SK-N-SH (cell line): Measurements from ENCODE around the gene GFRA3. TPM values are rescaled to one million over a fixed set of nuclear protein-coding genes. Genes with fewer than 3 reads are reported as not detected.

ENCODE experiments used
- CTCF ChIA-PET: fragments of 300-600, 350-600 bp; formaldehyde crosslinking; extraction: SDS; loops from one replicate; lab custom pipeline; 2021; lab: Yijun Ruan, JAX
- POLR2A ChIA-PET: fragments of 350-600 bp; sonication (Branson Sonifier 250); formaldehyde crosslinking; extraction: SDS; loops from one replicate; lab custom pipeline; 2020; ENCODE audit warnings: antibody characterized with exemption, inconsistent platforms; lab: Yijun Ruan, JAX
- DNase-seq: peaks from one replicate; pipeline ENCODE4 v3.0.0; 2012
- H2AFZ ChIP-seq: fragments of 200-600 bp; sonication (generic); 2 replicates; pipeline ENCODE4 v1.8.1; 2016; ENCODE audit warnings: antibody characterized with exemption, mild to moderate bottlenecking, low read depth
- H3F3A ChIP-seq: fragments of 200-600 bp; sonication (generic); replicated peaks from 2 replicates; pipeline ENCODE3; 2016; ENCODE audit warnings: antibody characterized with exemption, mild to moderate bottlenecking; ENCODE audit not compliant: insufficient read depth
- H3K27ac ChIP-seq, 2 experiments: fragments of 200-500 bp in 1 of 2; fragments of 200-600 bp in 1 of 2; sonication (Bioruptor generic) in 1 of 2; sonication (generic), shearing (Covaris generic) in 1 of 2; 2 replicates each; pipeline versions ENCODE4 v1.5.1 to v1.6.1; 2014 to 2016; ENCODE audit warnings: low read depth in 2 of 2, inconsistent platforms in 1 of 2, low read length in 1 of 2, mild to moderate bottlenecking in 1 of 2, mixed read lengths in 1 of 2
- H3K27me3 ChIP-seq: fragments of 200-600 bp; sonication (generic), shearing (Covaris generic); 2 replicates; pipeline ENCODE4 v1.6.1; 2016; ENCODE audit warnings: mixed run types; ENCODE audit not compliant: insufficient read depth
- H3K36me3 ChIP-seq, 2 experiments: fragments of 200-500 bp in 1 of 2; fragments of 200-600 bp in 1 of 2; sonication (Bioruptor generic) in 1 of 2; sonication (generic) in 1 of 2; replicated peaks in 1 of 2; 2 replicates each; pipeline versions ENCODE3 to v1.5.1; 2014 to 2016; ENCODE audit warnings: low read length in 1 of 2, mild to moderate bottlenecking in 1 of 2; ENCODE audit not compliant: insufficient read depth in 2 of 2, control insufficient read depth in 1 of 2
- H3K4me1 ChIP-seq, 2 experiments: fragments of 200-500 bp in 1 of 2; fragments of 200-600 bp in 1 of 2; sonication (Bioruptor generic) in 1 of 2; sonication (generic), shearing (Covaris generic) in 1 of 2; 2 replicates each; pipeline versions ENCODE4 v1.5.1 to v1.6.1; 2014 to 2016; ENCODE audit warnings: low read depth in 1 of 2, low read length in 1 of 2, mixed run types in 1 of 2; ENCODE audit not compliant: insufficient read depth in 2 of 2, control insufficient read depth in 1 of 2
- H3K4me2 ChIP-seq: fragments of 200-600 bp; sonication (generic), shearing (Covaris generic); 2 replicates; pipeline ENCODE4 v1.6.1; 2017; ENCODE audit warnings: mixed run types
- H3K4me3 ChIP-seq, 2 experiments: fragments of 200-500 bp in 1 of 2; fragments of 200-600 bp in 1 of 2; sonication (Bioruptor generic) in 1 of 2; sonication (generic), shearing (Covaris generic) in 1 of 2; 2 replicates each; pipeline versions ENCODE4 v1.5.1 to v1.8.1; 2014 to 2016; ENCODE audit warnings: low read depth in 2 of 2, inconsistent platforms in 1 of 2, low read length in 1 of 2, mild to moderate bottlenecking in 1 of 2, mixed read lengths in 1 of 2, moderate library complexity in 1 of 2
- H3K79me2 ChIP-seq: fragments of 200-600 bp; sonication (generic); 2 replicates; pipeline ENCODE4 v1.8.1; 2017; ENCODE audit warnings: mild to moderate bottlenecking; ENCODE audit not compliant: insufficient read depth
- H3K9ac ChIP-seq: fragments of 200-600 bp; sonication (generic); 2 replicates; pipeline ENCODE4 v1.6.1; 2017; ENCODE audit warnings: mixed run types
- H3K9me2 ChIP-seq: fragments of 200-600 bp; sonication (generic); 2 replicates; pipeline ENCODE4 v1.6.1; 2017; ENCODE audit warnings: mixed run types
- H3K9me3 ChIP-seq: fragments of 200-600 bp; sonication (generic); 2 replicates; pipeline ENCODE4 v1.6.1; 2017; ENCODE audit warnings: mixed run types, mild to moderate bottlenecking, moderate library complexity
- H4K20me1 ChIP-seq: fragments of 200-600 bp; sonication (generic); 2 replicates; pipeline ENCODE4 v1.6.1; 2017; ENCODE audit warnings: mild to moderate bottlenecking, mixed run types; ENCODE audit not compliant: insufficient read depth
- CHD2 ChIP-seq: fragments of 150-350 bp; IDR thresholded peaks from 2 replicates; pipeline ENCODE4 v1.6.1; 2018; ENCODE audit warnings: low read length; ENCODE audit not compliant: partially characterized antibody
- ELF1 ChIP-seq: IDR thresholded peaks from 2 replicates; pipeline ENCODE4 v1.4.0; 2012
- EP300 ChIP-seq, 2 experiments: IDR thresholded peaks; 2 replicates each; pipeline versions ENCODE4 v1.4.0 to v1.6.1; 2012; ENCODE audit warnings: borderline replicate concordance in 1 of 2, low read depth in 1 of 2, low read length in 1 of 2
- EZH2phosphoT487 ChIP-seq: fragments of 200-600 bp; sonication (generic); IDR thresholded peaks from 2 replicates; pipeline ENCODE4 v1.6.1; 2017; ENCODE audit warnings: low read depth, mixed run types, mild to moderate bottlenecking, antibody characterized with exemption, moderate library complexity, borderline replicate concordance
- FOSL2 ChIP-seq: IDR thresholded peaks from 2 replicates; pipeline ENCODE4 v1.4.0; 2012; ENCODE audit warnings: low read depth, mild to moderate bottlenecking, moderate library complexity, borderline replicate concordance
- FOXJ3 ChIP-seq: sonication (generic); formaldehyde crosslinking; IDR thresholded peaks from 2 replicates; pipeline ENCODE4 v1.5.1; 2020; ENCODE audit warnings: mild to moderate bottlenecking, missing genetic modification reagents
- FOXM1 ChIP-seq: IDR thresholded peaks from 2 replicates; pipeline ENCODE4 v1.4.0; 2012; ENCODE audit warnings: low read depth, mild to moderate bottlenecking
- GATA2 ChIP-seq: sonication (generic); formaldehyde crosslinking; IDR thresholded peaks from 2 replicates; pipeline ENCODE4 v1.5.0; 2020; ENCODE audit warnings: mild to moderate bottlenecking, missing genetic modification reagents
- JUND ChIP-seq: IDR thresholded peaks from 2 replicates; pipeline ENCODE4 v1.4.0; 2012
- MAX ChIP-seq: IDR thresholded peaks from 2 replicates; pipeline ENCODE4 v1.4.0; 2012; ENCODE audit warnings: low read depth
- MXI1 ChIP-seq: IDR thresholded peaks from 2 replicates; pipeline ENCODE4 v1.6.1; 2012; ENCODE audit warnings: mild to moderate bottlenecking, low read depth, low read length, improper control_type of control experiment
- NFIC ChIP-seq: IDR thresholded peaks from 2 replicates; pipeline ENCODE4 v1.4.0; 2012; ENCODE audit warnings: borderline replicate concordance
- NRF1 ChIP-seq: IDR thresholded peaks from 2 replicates; pipeline ENCODE4 v1.6.1; 2012; ENCODE audit warnings: low read depth, mild to moderate bottlenecking, low read length
- PBX3 ChIP-seq: IDR thresholded peaks from 2 replicates; pipeline ENCODE4; 2012
- RCOR1 ChIP-seq: fragments of 150-350 bp; IDR thresholded peaks from 2 replicates; pipeline ENCODE4 v1.6.1; 2017; ENCODE audit warnings: antibody characterized with exemption, low read length
- REST ChIP-seq: IDR thresholded peaks from 2 replicates; pipeline ENCODE4 v1.6.1; 2012; ENCODE audit warnings: mild to moderate bottlenecking, low read depth, low read length, moderate library complexity
- RXRA ChIP-seq: IDR thresholded peaks from 2 replicates; pipeline ENCODE4 v1.4.0; 2012; ENCODE audit warnings: low read depth, mild to moderate bottlenecking, borderline replicate concordance
- SMC3 ChIP-seq: IDR thresholded peaks from 2 replicates; pipeline ENCODE4 v1.6.1; 2012; ENCODE audit warnings: low read depth, low read length, improper control_type of control experiment
- TAF1 ChIP-seq: IDR thresholded peaks from 2 replicates; pipeline ENCODE4 v1.6.1; 2012; ENCODE audit warnings: low read depth, mild to moderate bottlenecking, low read length, moderate library complexity, borderline replicate concordance
- TCF12 ChIP-seq: IDR thresholded peaks from 2 replicates; pipeline ENCODE4 v1.4.0; 2012
- YY1 ChIP-seq: IDR thresholded peaks from 2 replicates; pipeline ENCODE4 v1.4.0; 2012; ENCODE audit warnings: low read depth, mild to moderate bottlenecking
- WGBS: methylation state at CpG from one replicate; pipeline ENCODE4 v1.1.6; 2017; ENCODE audit warnings: low lambda C conversion rate; 5-methylcytosine and 5-hydroxymethylcytosine counted together
- polyA plus RNA-seq, 3 experiments: library from polyadenylated mRNA; depleted of rRNA; stranded (reverse); fragments of >200 nt; gene quantifications; 2 replicates each; pipeline ENCODE4 v1.2.3, GENCODE V29; 2012
- TF ChIP-seq, protein P1 (sequence below): IDR thresholded peaks from 2 replicates; pipeline ENCODE4 v1.4.0; 2012; ENCODE audit warnings: low read depth, borderline replicate concordance

GFRA3 gene
- polyA plus RNA-seq, 1 of the 3 experiments (the other 2 are of a cell fraction), result 0.15 TPM

GRCh38 chr5:138275895-138276294 is 1.5 kb upstream of the GFRA3 start:
- Histone ChIP-seq H3K9ac (no peak overlapping the region), H3K9me2 (no peaks in the 10 kb centered on the region), H3K36me3 (no peaks in the 10 kb centered on the region), H4K20me1 (no peaks in the 10 kb centered on the region), H3F3A (peaks cover 6% of the 10 kb centered on the region), H3K4me2 (no peak overlapping the region), H2AFZ (no peak overlapping the region), H3K4me1 (peaks cover 0 to 22% of the 10 kb centered on the region in 2 experiments; a peak in 2 of 4 replicates), H3K9me3 (no peaks in the 10 kb centered on the region), H3K4me3 (no peak overlapping the region), H3K27ac (peak overlapping the region in 1 of 2 experiments; percentile 95; a peak in 2 of 4 replicates), H3K79me2 (no peaks in the 10 kb centered on the region), H3K27me3 (no peaks in the 10 kb centered on the region)
- 50% methylated on average over 1 of the region's 1 CpG for WGBS
- POLR2A ChIA-PET, result interaction anchor here (1.0 to 3.2 kb wide), 8 partner anchors 29 to 98 kb away, joined by 3 to 19 read pairs (median 3); partner anchors contain the start of genes BRD8, CDC23 and FAM53C
- DNase-seq, result no peak
- CTCF ChIA-PET, result interaction anchor here (0.7 to 5.2 kb wide), 12 partner anchors 8 to 97 kb away, joined by 3 to 55 read pairs (median 5); partner anchors contain the start of genes CDC23, KDM3B and KIF20A
- TF ChIP-seq YY1 (no peak), MXI1 (peak; percentile 10; the same call in 1 of the 2 replicates), GATA2 (CRISPR knock-in tag) (peak; percentile 44)

GRCh38 chr5:138275379-138275782 is 960 bp upstream of the GFRA3 start:
- H3K4me3 ChIP-seq, result no peak overlapping the region
- peaks cover 0 to 22% of the 10 kb centered on the region in 2 experiments; a peak in 2 of 4 replicates for H3K4me1 ChIP-seq
- no peaks in the 10 kb centered on the region for H4K20me1 ChIP-seq
- DNase-seq, result peak; percentile 89
- H3K36me3 ChIP-seq, result no peaks in the 10 kb centered on the region
- ChIA-PET CTCF (interaction anchor here (0.7 to 5.2 kb wide), 13 partner anchors 7 to 96 kb away, joined by 3 to 55 read pairs (median 5); partner anchors contain the start of genes CDC23, KDM3B and KIF20A), POLR2A (interaction anchor here (1.0 to 3.2 kb wide), 7 partner anchors 29 to 98 kb away, joined by 3 to 19 read pairs (median 3); partner anchors contain the start of genes BRD8, CDC23 and FAM53C)
- H3K9me3 ChIP-seq, result no peaks in the 10 kb centered on the region
- no peak overlapping the region for H2AFZ ChIP-seq
- H3F3A ChIP-seq, result peaks cover 6% of the 10 kb centered on the region
- 44% methylated on average over 3 of the region's 3 CpGs for WGBS
- no peaks in the 10 kb centered on the region for H3K27me3 ChIP-seq
- H3K79me2 ChIP-seq, result no peaks in the 10 kb centered on the region
- peak overlapping the region in 1 of 2 experiments; percentile 95; a peak in 2 of 4 replicates for H3K27ac ChIP-seq
- H3K9ac ChIP-seq, result no peak overlapping the region
- no peak overlapping the region for H3K4me2 ChIP-seq
- no peaks in the 10 kb centered on the region for H3K9me2 ChIP-seq
- TF ChIP-seq SMC3 (no peak), MXI1 (peak; percentile 64; the same call in 1 of the 2 replicates), EP300 (IDR thresholded peaks at IDR 0.05; ENCODE audit: borderline replicate concordance in 1 of 2, low read depth in 1 of 2, low read length in 1 of 2) (peak in 1 of 2 experiments; percentile 96; a peak in 2 of 4 replicates), RXRA (no peak), FOXJ3 (peak; percentile 89), EZH2phosphoT487 (no peak), NFIC (no peak), TCF12 (peak; percentile 48; the same call in 1 of the 2 replicates), MAX (no peak), PBX3 (no peak), REST (no peak), RCOR1 (peak; percentile 93), FOXM1 (no peak), ELF1 (no peak), NRF1 (no peak), FOSL2 (no peak), TAF1 (no peak), CHD2 (peak; percentile 85), JUND (no peak)
- TF ChIP-seq, protein P1, sequence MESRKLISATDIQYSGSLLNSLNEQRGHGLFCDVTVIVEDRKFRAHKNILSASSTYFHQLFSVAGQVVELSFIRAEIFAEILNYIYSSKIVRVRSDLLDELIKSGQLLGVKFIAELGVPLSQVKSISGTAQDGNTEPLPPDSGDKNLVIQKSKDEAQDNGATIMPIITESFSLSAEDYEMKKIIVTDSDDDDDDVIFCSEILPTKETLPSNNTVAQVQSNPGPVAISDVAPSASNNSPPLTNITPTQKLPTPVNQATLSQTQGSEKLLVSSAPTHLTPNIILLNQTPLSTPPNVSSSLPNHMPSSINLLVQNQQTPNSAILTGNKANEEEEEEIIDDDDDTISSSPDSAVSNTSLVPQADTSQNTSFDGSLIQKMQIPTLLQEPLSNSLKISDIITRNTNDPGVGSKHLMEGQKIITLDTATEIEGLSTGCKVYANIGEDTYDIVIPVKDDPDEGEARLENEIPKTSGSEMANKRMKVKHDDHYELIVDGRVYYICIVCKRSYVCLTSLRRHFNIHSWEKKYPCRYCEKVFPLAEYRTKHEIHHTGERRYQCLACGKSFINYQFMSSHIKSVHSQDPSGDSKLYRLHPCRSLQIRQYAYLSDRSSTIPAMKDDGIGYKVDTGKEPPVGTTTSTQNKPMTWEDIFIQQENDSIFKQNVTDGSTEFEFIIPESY, result no peak
